Neural progenitor cell (in vitro differentiated cells): Measurements from ENCODE around the gene KANSL2. TPM values are rescaled to one million over a fixed set of nuclear protein-coding genes. Genes with fewer than 3 reads are reported as not detected.
A peak's percentile ranks its signal among the peaks of the same experiment; 100 is the strongest.
"Not testable (repeated sequence)": the region's sequence is repeated elsewhere in the genome, so short reads cannot be mapped to it uniquely, and the experiment has no call there.

ENCODE experiments used
- DNase-seq: peaks from one replicate; pipeline ENCODE4 v3.0.0-alpha.2; 2016; ENCODE audit warnings: low spot score
- H2AFZ ChIP-seq: fragments of 200-600 bp; sonication (generic); replicated peaks from 2 replicates; pipeline ENCODE4 v1.6.1; 2016; ENCODE audit warnings: antibody characterized with exemption
- H3F3A ChIP-seq: fragments of 200-600 bp; sonication (generic); 2 replicates; pipeline ENCODE4 v1.6.1; 2016; ENCODE audit warnings: antibody characterized with exemption, low read depth
- H3K27ac ChIP-seq: fragments of 200-600 bp; sonication (generic); 2 replicates; pipeline ENCODE4 v1.5.1; 2016; ENCODE audit warnings: mild to moderate bottlenecking
- H3K27me3 ChIP-seq: fragments of 200-600 bp; sonication (generic); 2 replicates; pipeline ENCODE4 v1.6.1; 2016; ENCODE audit warnings: mild to moderate bottlenecking, moderate library complexity
- H3K36me3 ChIP-seq: fragments of 200-600 bp; sonication (generic); 2 replicates; pipeline ENCODE4 v1.5.1; 2016
- H3K4me1 ChIP-seq: fragments of 200-600 bp; sonication (generic); 2 replicates; pipeline ENCODE4 v1.6.1; 2016; ENCODE audit warnings: mixed run types
- H3K4me2 ChIP-seq: fragments of 200-600 bp; sonication (generic); 2 replicates; pipeline ENCODE4 v1.6.1; 2016
- H3K4me3 ChIP-seq: fragments of 200-600 bp; sonication (generic); 2 replicates; pipeline ENCODE4 v1.5.1; 2016
- H3K79me2 ChIP-seq: fragments of 200-600 bp; sonication (generic); 2 replicates; pipeline ENCODE4 v1.6.1; 2016; ENCODE audit warnings: low read depth
- H3K9ac ChIP-seq: fragments of 200-600 bp; sonication (generic); 2 replicates; pipeline ENCODE4 v1.6.1; 2016
- H3K9me3 ChIP-seq: fragments of 200-600 bp; sonication (generic); 2 replicates; pipeline ENCODE4 v1.5.1; 2016; ENCODE audit warnings: low read depth
- H4K20me1 ChIP-seq: fragments of 200-600 bp; sonication (generic); 2 replicates; pipeline ENCODE4 v1.6.1; 2016; ENCODE audit warnings: low read depth
- H3K27ac Mint-ChIP-seq: 3 replicates; pipeline ENCODE4 v1.8.0; 2021; ENCODE audit warnings: mixed read lengths
- H3K27me3 Mint-ChIP-seq: 2 replicates; pipeline ENCODE4 v1.8.0; 2022; ENCODE audit warnings: low read depth, mild to moderate bottlenecking, inconsistent platforms, moderate library complexity, mixed read lengths; ENCODE audit not compliant: insufficient read depth
- H3K36me3 Mint-ChIP-seq: 3 replicates; pipeline ENCODE4 v1.8.0; 2021; ENCODE audit warnings: mixed read lengths
- H3K4me1 Mint-ChIP-seq: 3 replicates; pipeline ENCODE4 v1.8.0; 2021; ENCODE audit warnings: mixed read lengths
- H3K4me3 Mint-ChIP-seq: 3 replicates; pipeline ENCODE4 v1.8.0; 2021; ENCODE audit warnings: mild to moderate bottlenecking, moderate library complexity, mixed read lengths
- H3K9me3 Mint-ChIP-seq: 3 replicates; pipeline ENCODE4 v1.8.0; 2020; ENCODE audit warnings: mixed read lengths
- CTCF ChIP-seq: fragments of 200-600 bp; sonication (generic); IDR thresholded peaks from 2 replicates; pipeline ENCODE4 v1.5.1; 2017; ENCODE audit warnings: antibody characterized with exemption, mild to moderate bottlenecking
- EZH2 ChIP-seq: fragments of 200-600 bp; sonication (generic); IDR thresholded peaks from 2 replicates; pipeline ENCODE4 v1.6.1; 2017; ENCODE audit warnings: antibody characterized with exemption, mild to moderate bottlenecking, moderate library complexity
- EZH2phosphoT487 ChIP-seq: fragments of 200-600 bp; sonication (generic); IDR thresholded peaks from 2 replicates; pipeline ENCODE4 v1.6.1; 2017; ENCODE audit warnings: antibody characterized with exemption
- total RNA-seq: library from RNA; depleted of rRNA; stranded (reverse); fragments of >200 nt; gene quantifications from 2 replicates; pipeline ENCODE4 v1.2.3, GENCODE V29; 2015; ENCODE audit warnings: low replicate concordance

The KANSL2 gene
- 82.6 and 97.5 TPM in 2 replicates for total RNA-seq

- peak within 1 kb of the TSS; percentile 99 for H3K4me3 Mint-ChIP-seq
- Histone ChIP-seq H3K27me3 (peaks cover 10% of the 10 kb centered on the region), H3K79me2 (peaks cover 51% of the 10 kb centered on the region), H3F3A (peaks cover 6% of the 10 kb centered on the region), H4K20me1 (peaks cover 42% of the 10 kb centered on the region), H3K27ac (peak within 1 kb of the TSS; percentile 86), H3K36me3 (peaks cover 9% of the 10 kb centered on the region), H3K4me3 (peak within 1 kb of the TSS; percentile 82), H3K9ac (peak within 1 kb of the TSS; percentile 93), H3K9me3 (no peaks in the 10 kb centered on the region), H2AFZ (peak within 1 kb of the TSS; percentile 97), H3K4me2 (peak within 1 kb of the TSS; percentile 96), H3K4me1 (peaks cover 24% of the 10 kb centered on the region)
- peaks cover 26% of the 10 kb centered on the region for H3K36me3 Mint-ChIP-seq
- H3K27me3 Mint-ChIP-seq: peaks cover 2% of the 10 kb centered on the region
- no peaks in the 10 kb centered on the region for H3K9me3 Mint-ChIP-seq
- TF ChIP-seq EZH2phosphoT487 (no peak), EZH2 (peak; percentile 35), CTCF (no peak)
- H3K4me1 Mint-ChIP-seq: peaks cover 33% of the 10 kb centered on the region
- H3K27ac Mint-ChIP-seq: peak within 1 kb of the TSS; percentile 88
- peak; percentile 99 for DNase-seq
Observed at GRCh38 chr12:48681710-48682532, at the start of gene KANSL2. Gene KANSL2 (minus strand): TSS chr12:48682238. CDS start chr12:48681632, 606 bp downstream.

- no peak for TF ChIP-seq EZH2
- no peak for TF ChIP-seq EZH2phosphoT487
- no peak for TF ChIP-seq CTCF
- H3K9me3 ChIP-seq: no peaks in the 10 kb centered on the region
- Mint-ChIP-seq H3K27me3 (peaks cover 8% of the 10 kb centered on the region), H3K27ac (no peak overlapping the region), H3K9me3 (peaks cover 2% of the 10 kb centered on the region), H3K36me3 (no peaks in the 10 kb centered on the region), H3K4me3 (no peak overlapping the region), H3K4me1 (peaks cover 2% of the 10 kb centered on the region)
- no peak overlapping the region for H3K4me3 ChIP-seq
- H2AFZ ChIP-seq: no peak overlapping the region
- H3K4me1 ChIP-seq: no peaks in the 10 kb centered on the region
- H3K36me3 ChIP-seq: no peaks in the 10 kb centered on the region
- no peak overlapping the region for H3K9ac ChIP-seq
- H3K27me3 ChIP-seq: no peaks in the 10 kb centered on the region
- H3K27ac ChIP-seq: no peak overlapping the region
- no peaks in the 10 kb centered on the region for H4K20me1 ChIP-seq
- H3F3A ChIP-seq: no peaks in the 10 kb centered on the region
- DNase-seq: no peak
- no peak overlapping the region for H3K4me2 ChIP-seq
- no peaks in the 10 kb centered on the region for H3K79me2 ChIP-seq
Observed at GRCh38 chr12:48728807-48729206, 46.8 kb upstream of the KANSL2 start.

- peaks cover 20% of the 10 kb centered on the region for H3F3A ChIP-seq
- H3K9me3 Mint-ChIP-seq: peaks cover 12% of the 10 kb centered on the region
- not testable (repeated sequence) for H3K4me2 ChIP-seq, H3K9me3 ChIP-seq, H4K20me1 ChIP-seq, H3K9ac ChIP-seq, DNase-seq, H3K4me1 ChIP-seq, H3K27me3 ChIP-seq, H3K4me3 ChIP-seq, H3K27ac ChIP-seq, H3K79me2 ChIP-seq, H3K4me3 Mint-ChIP-seq, H2AFZ ChIP-seq, H3K4me1 Mint-ChIP-seq, H3K27ac Mint-ChIP-seq, H3K36me3 ChIP-seq, H3K36me3 Mint-ChIP-seq, H3K27me3 Mint-ChIP-seq
Observed at GRCh38 chr12:48720737-48721136, 38.7 kb upstream of the KANSL2 start.

- not testable (repeated sequence) for H3K9ac ChIP-seq, H3K36me3 ChIP-seq, H3K36me3 Mint-ChIP-seq, DNase-seq, H3K4me2 ChIP-seq, H3K4me1 ChIP-seq, H3K4me3 ChIP-seq, H4K20me1 ChIP-seq, H3K9me3 ChIP-seq, H2AFZ ChIP-seq, H3K27me3 ChIP-seq, H3K27ac Mint-ChIP-seq, H3K27ac ChIP-seq, H3K27me3 Mint-ChIP-seq, H3K4me3 Mint-ChIP-seq
- H3K9me3 Mint-ChIP-seq: peaks cover 12% of the 10 kb centered on the region
- peaks cover 22% of the 10 kb centered on the region for H3F3A ChIP-seq
- peaks cover 13% of the 10 kb centered on the region for H3K79me2 ChIP-seq
- peaks cover 11% of the 10 kb centered on the region for H3K4me1 Mint-ChIP-seq
Observed at GRCh38 chr12:48720171-48720570, 38.1 kb upstream of the KANSL2 start.

GRCh38 chr12:48719002-48719401 is 37.0 kb upstream of the KANSL2 start:
- not testable (repeated sequence) for DNase-seq, H3K36me3 Mint-ChIP-seq, H3K4me3 ChIP-seq, H3K27me3 ChIP-seq, H3K9me3 ChIP-seq, H3K4me3 Mint-ChIP-seq, H3K27ac Mint-ChIP-seq, H2AFZ ChIP-seq, H3K27me3 Mint-ChIP-seq, H3K36me3 ChIP-seq, H3K4me2 ChIP-seq, H3K27ac ChIP-seq, H3K9ac ChIP-seq
- peaks cover 22% of the 10 kb centered on the region for H3F3A ChIP-seq
- H3K79me2 ChIP-seq: peaks cover 25% of the 10 kb centered on the region
- peaks cover 21% of the 10 kb centered on the region for H3K4me1 Mint-ChIP-seq
- peaks cover 18% of the 10 kb centered on the region for H4K20me1 ChIP-seq
- peaks cover 12% of the 10 kb centered on the region for H3K9me3 Mint-ChIP-seq
- H3K4me1 ChIP-seq: peaks cover 14% of the 10 kb centered on the region
